Activated T-cell treated with anti-CD3 and anti-CD28 coated beads for 24 hours (primary cell): ENCODE results near the gene DIO1.
A peak's percentile ranks its signal among the peaks of the same experiment; 100 is the strongest.

Experiments
- DNase-seq: peaks from one replicate; pipeline ENCODE4 v3.0.0-alpha.2; 2020; ENCODE audit warnings: low read depth

DIO1 gene

DNA sequence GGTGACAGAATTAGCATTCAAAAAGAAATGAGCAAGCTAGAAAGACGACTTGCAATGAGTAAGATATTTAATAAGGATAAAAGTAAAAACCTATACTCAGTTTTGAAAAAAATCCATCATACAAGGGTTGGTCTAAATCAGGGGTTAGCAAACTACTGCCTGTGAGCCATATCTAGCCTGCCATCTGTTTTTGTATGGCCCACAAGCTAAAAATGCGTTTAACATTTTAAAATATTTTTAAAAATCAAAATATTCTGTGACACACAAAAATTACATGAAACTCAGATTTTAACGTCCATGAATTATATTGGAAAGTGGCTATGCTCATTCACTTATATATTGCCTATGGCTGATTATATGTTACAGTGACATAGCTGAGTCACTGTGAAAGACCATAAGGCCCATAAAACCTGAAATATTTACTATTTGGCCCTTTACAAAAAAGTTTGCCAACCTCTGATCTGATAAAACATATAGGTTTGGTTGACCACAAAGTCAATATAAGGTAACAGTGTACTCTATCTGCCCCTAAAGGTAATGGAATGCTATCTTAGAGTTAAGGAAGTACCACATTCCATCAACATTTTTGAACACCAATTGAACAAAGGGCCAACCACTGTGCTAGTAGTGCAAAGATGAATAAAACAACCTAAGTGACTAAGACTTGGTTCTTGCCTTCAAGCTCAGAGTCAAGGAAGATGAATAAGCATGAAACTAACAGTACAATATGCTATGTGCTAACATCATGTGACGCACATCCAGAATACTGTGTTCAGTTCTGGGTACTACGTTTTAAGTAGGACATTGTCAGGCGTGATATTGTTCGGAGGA, 48.4 kb downstream of the DIO1 start:
- no peak for DNase-seq

DNA sequence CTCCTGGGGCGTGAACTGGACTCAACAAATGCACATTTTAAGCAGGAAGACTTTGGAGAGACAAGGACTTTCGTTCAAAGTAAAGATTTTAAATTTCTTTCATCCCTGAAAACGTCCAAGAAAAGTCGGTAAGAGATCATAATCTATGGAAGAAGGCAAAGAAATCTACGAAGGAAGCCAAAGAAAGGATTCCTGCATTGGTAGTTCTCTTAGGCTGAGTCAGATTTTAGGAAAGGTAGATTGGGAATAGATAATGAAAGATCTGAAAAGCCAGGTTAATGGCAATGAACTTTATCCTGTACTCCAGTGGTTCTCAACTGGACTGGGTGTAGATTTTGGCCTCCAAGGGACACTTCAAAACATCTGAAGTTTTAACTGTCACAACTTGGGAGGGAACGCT, 49.1 kb downstream of the DIO1 start:
- DNase-seq: no peak

GRCh38 chr1:53943490-53944043, 49.6 kb downstream of the DIO1 start:
- no peak for DNase-seq

GRCh38 chr1:53944469-53945182, 50.6 kb downstream of the DIO1 start:
- no peak for DNase-seq

DNA sequence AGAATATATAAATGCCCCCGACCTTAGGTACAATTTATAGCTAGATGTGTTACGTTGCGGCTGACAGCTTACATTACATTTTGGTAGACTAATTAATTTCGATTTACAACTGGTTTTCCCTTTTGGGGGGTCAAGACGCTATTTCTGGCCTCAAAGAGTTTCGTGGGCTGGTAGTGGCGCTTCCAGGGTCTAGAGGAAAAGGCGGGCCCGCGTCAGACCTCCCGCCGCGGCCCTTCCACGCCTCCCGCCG, 51.1 kb downstream of the DIO1 start:
- DNase-seq: no peak

DNA sequence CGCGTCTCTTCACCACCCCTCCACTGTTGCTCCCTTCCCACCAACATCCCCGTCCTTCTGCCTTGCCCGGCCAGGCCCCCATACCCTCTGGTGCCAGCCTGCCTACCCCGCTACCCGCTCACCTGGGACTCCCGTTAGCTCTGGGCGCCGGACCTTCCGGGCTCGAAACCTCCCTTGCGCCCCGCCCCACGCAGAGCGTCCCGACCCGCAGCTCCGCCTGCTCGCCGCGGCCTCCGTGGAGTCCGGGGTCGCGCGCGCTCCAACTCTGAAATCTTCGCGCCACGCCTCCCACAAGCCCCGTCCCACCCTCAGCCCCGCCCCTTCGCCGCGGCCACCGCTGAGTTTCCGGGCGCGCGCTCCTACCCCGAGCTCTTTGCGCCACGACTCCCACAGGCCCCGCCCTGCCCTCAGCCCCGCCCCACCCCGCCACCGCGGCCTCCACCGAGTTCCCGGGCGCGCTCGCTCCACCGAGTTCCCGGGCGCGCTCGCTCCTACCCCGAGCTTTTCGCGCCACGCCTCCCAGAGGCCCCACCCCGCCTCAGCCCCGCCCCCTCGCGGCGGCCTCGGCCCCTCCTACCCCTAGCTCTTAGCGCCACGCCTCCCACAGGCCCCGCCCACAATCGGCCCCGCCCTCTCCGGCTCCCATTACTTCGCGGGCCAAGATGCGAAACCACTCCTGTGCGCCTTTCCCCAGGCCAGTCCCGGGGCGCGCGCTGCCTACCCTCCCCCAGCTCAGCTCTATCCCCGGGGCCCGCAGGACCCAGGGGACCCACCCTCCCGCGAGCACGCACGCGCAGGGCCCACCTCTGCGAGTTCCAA, 51.7 kb downstream of the DIO1 start, which contains the start of gene IFT25:
Gene IFT25 (minus strand): TSS at position 267 of the 819 bp plus-strand sequence. CDS start 5,617 bp downstream, outside the sequence.
- DNase-seq: peak; percentile 97

GRCh38 chr1:53946252-53947171, 52.5 kb downstream of the DIO1 start, which contains the start of gene LRRC42:
Gene LRRC42 (plus strand): TSS chr1:53946350. CDS start chr1:53952000, 5,650 bp downstream.
- no peak for DNase-seq

DNA sequence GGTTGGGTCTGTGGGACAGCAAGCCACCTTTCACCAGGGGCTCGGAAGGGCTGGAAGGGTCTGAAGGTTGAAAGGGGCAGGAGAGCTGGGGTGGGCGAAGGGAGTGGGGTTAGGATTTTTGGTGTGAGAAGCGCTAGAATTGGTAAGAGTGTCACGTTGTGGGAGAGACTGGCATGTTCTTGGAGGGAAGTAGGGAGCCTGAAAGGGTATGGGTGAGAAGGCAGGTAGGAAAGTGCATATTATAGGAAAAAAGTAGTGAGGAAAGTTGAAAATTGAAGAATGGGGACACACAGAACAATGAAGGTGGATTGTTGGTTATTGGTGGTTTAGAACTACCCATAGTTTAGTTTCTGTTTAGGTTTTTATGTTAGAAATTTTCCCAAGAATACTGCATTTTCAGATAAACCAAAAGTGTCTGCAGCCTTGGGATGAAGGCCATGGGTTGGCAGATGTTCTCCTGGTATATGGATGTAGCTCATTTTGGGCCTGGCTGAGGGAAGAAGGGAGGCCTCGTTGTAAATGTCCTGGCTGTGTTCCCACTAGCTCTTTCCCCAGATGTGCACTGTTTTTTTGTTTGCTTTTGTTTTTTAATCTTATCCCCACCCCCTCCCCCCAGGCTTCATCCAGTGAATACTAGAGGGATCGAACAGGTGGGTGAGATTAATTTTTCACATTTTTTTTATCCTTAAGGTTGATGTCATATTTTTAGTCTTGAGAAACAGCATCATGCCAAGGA, 53.4 kb downstream of the DIO1 start:
- no peak for DNase-seq

- no peak for DNase-seq
Measured at GRCh38 chr1:53948291-53948690, 54.3 kb downstream of the DIO1 start.

GRCh38 chr1:53949023-53949990, 55.3 kb downstream of the DIO1 start:
- no peak for DNase-seq

DNA sequence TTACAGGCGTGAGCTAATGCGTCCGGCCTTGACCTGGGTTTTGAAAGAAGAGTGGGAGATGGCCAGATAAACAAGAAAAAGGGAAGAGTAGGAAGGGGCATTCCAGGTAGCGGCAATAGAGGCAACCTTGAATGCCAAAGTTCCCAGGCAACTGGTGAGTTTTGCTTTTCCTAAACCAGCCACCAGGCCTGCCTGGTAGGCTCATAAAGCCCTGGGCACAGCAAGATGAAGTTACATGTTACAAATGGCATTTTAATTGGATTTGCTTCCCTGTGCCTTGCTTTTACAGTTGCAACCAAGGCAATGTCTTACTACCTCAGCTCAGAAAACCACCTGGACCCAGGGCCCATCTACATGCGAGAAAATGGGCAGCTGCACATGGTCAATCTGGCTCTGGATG, 57.7 kb downstream of the DIO1 start:
- DNase-seq: no peak

GRCh38 chr1:53954128-53954527, 60.1 kb downstream of the DIO1 start:
- DNase-seq: no peak

GRCh38 chr1:53956308-53957168, 62.6 kb downstream of the DIO1 start:
- DNase-seq: no peak

- no peak for DNase-seq
Measured at GRCh38 chr1:53957194-53957818, 63.3 kb downstream of the DIO1 start.

GRCh38 chr1:53959664-53960250, 65.8 kb downstream of the DIO1 start:
- no peak for DNase-seq
